HG03558 (cell line): Measurements from ENCODE around the gene ADCY6.

Experiments used
- ATAC-seq: cut with Tn5 transposase; IDR thresholded peaks from one replicate; pipeline ENCODE4 v1.9.1; 2021; ENCODE audit warnings: moderate number of reproducible peaks; ENCODE audit not compliant: unreplicated experiment; ENCODE audit errors: extremely low read depth

ADCY6 gene

GRCh38 chr12:48788854-48789775 lies at the start of gene ADCY6:
ADCY6 (minus strand) TSS chr12:48789089; CDS start chr12:48783434, 5,655 bp downstream.
- no peak for ATAC-seq

- no peak for ATAC-seq
Observed at GRCh38 chr12:48838048-48838447, 49.2 kb upstream of the ADCY6 start.

GRCh38 chr12:48832321-48833060 lies 43.6 kb upstream of the ADCY6 start:
- ATAC-seq: no peak

GRCh38 chr12:48831257-48831656 lies 42.4 kb upstream of the ADCY6 start:
- ATAC-seq: no peak

- ATAC-seq: no peak
Observed at GRCh38 chr12:48828841-48829575, 40.1 kb upstream of the ADCY6 start.

- no peak for ATAC-seq
Observed at GRCh38 chr12:48828293-48828692, 39.4 kb upstream of the ADCY6 start.

GRCh38 chr12:48827513-48828096 lies 38.7 kb upstream of the ADCY6 start:
- ATAC-seq: no peak

GRCh38 chr12:48827026-48827425 lies 38.1 kb upstream of the ADCY6 start:
- no peak for ATAC-seq

GRCh38 chr12:48826209-48826855 lies 37.4 kb upstream of the ADCY6 start:
- no peak for ATAC-seq

- ATAC-seq: no peak
Observed at GRCh38 chr12:48824905-48825304, 36.0 kb upstream of the ADCY6 start.

- ATAC-seq: no peak
Observed at GRCh38 chr12:48824112-48824511, 35.2 kb upstream of the ADCY6 start.

- ATAC-seq: no peak
Observed at GRCh38 chr12:48823281-48823680, 34.4 kb upstream of the ADCY6 start.

GRCh38 chr12:48822711-48823110 lies 33.8 kb upstream of the ADCY6 start:
- no peak for ATAC-seq

- no peak for ATAC-seq
Observed at GRCh38 chr12:48822139-48822538, 33.2 kb upstream of the ADCY6 start.

GRCh38 chr12:48819986-48820725 lies 31.3 kb upstream of the ADCY6 start:
- ATAC-seq: no peak

GRCh38 chr12:48818831-48819590 lies 30.1 kb upstream of the ADCY6 start:
- ATAC-seq: no peak

- ATAC-seq: no peak
Observed at GRCh38 chr12:48817873-48818830, 29.3 kb upstream of the ADCY6 start, which contains the start of gene CACNB3. CACNB3 (plus strand) TSS chr12:48818496; CDS start chr12:48818930, 434 bp downstream.
